HG03103 (cell line): ENCODE results near the gene XIAP.
"Not testable (repeated sequence)": the region's sequence is repeated elsewhere in the genome, so short reads cannot be mapped to it uniquely, and the experiment has no call there.

Experiments
- ATAC-seq: cut with Tn5 transposase; IDR thresholded peaks from one replicate; pipeline ENCODE4 v1.9.1; 2021; ENCODE audit warnings: low read depth; ENCODE audit not compliant: unreplicated experiment

Gene XIAP

GRCh38 chrX:123873956-123874355 lies 14.1 kb downstream of the XIAP start:
- no peak for ATAC-seq

DNA sequence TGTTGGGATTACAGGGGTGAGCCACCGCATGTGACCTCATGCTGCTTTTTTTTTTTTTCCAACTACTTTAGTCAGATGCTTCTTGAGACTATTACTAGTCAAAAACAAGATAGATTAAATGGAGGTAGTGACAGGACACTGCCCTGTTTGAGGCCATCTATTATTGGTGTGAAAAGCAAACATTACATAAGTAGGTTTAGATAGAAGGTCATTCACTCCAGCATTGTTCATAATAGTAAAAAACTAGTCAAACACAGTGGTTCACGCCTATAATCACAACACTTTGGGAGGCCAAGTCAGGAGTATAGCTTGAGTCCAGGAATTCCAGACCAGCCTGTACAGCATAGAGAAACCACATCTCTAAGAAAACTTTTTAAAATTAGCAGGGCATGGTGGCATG lies 16.3 kb downstream of the XIAP start:
- no peak for ATAC-seq

DNA sequence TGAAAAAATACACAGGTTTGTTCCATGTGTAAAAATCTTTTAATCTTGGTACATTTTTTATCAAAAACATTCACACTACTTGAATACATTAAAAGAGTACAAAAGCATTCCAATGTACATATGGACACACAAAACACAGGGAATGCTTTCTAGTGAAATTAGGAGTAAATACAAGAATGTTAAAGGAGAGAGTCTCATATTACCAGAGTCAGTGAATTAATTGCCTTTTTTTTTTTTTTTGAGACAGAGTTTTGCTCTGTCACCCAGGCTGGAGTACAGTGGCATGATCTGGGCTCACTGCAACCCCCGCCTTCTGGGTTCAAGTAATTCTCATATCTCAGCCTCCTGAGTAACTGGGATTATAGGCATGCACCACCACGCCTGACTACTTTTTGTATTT lies 17.0 kb downstream of the XIAP start:
- ATAC-seq: no peak

DNA sequence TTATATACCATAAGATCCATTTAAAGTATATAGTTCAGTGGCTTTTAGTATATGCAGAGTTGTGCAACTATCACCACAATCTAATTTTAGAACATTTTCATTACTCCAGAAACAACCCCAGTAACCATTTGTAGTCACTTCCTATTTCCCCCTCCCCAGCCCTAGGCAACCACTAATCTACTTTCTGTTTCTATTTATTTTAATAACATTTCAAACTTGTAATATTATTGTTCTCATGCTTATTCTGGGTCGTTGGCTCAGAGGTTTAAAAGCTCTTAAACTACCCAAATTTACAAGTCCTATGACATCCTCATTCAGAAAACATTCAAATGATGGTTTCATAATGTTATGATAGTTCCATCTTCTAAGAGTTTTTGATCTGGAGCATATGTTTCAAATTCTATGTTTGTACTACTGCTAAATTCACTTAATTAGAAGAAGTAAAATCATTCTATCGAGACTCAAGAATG lies 18.4 kb downstream of the XIAP start:
- peak; percentile 80 for ATAC-seq

DNA sequence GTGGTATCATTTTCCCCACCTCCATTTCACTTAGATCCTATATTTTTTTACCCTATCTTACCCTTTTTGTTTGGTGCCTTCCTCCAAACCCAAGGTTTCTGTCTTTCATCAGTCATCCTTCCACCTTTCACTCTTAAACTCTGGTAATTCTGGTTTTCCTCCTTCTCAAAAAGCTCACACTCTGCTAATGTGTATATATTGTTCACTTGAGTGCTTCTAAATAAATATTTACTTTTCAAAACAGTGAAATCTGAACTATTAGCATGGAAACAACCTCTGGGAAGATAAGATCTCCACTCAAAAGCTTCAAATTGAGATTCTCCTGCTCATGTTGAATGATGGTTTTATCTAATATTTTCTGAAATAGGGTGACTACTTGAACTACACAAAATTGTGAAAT lies 21.5 kb downstream of the XIAP start:
- ATAC-seq: no peak

DNA sequence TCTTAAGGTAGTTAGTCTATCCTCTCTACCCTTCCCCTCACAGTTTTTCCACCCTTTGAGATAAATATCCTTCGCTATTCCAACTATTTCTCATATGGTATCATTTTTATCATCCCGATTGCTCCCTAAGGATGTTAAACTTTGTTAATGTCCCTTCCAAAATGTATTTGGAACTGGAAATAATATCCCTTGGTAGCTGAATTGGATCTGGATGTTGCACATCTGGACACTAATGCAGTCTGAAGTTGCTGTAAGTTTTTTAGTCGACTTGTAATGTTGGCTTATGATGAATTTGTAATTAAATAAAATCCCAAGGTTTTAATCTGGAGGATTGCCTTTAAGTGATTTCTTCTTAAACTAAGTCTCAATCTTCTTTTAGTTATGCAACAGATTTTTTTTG lies 22.5 kb downstream of the XIAP start:
- ATAC-seq: no peak

DNA sequence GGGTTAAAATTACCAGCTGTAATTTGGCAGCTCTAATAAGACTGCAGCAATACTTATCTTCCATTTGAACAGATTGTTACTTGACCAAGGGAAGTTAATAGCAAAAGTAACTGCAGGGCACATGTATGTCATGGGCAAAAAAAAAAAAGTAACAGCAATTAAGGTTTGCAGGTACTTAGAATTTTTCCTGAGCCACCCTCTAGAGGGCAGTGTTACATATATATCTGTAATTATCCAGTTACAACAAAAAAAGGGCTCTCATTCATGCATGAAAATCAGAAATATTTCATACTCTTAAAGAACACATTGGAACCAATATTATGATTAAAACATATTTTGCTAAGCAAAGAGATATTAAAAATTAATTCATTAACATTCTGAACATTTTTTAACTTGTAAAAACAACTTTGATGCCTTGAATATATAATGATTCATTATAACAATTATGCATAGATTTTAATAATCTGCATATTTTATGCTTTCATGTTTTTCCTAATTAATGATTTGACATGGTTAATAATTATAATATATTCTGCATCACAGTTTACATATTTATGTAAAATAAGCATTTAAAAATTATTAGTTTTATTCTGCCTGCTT lies 25.1 kb downstream of the XIAP start:
- ATAC-seq: no peak

DNA sequence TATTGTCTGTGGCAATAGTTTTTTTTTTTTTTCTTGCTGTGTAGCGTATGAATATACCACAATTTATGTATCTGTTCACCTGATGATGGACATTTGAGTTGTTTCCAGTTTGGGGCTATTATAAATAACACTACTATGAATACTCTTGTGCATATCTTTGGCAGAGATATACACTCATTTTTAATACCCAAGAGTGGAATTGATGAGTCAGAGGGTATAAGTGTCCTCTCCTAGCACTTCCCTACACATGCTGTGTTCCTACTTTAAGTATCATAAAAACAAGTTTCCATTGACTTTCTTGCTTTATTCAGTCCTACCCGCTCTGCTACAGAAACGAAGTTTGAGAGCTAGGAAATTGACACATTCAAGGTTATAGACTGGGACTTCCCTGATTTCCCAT lies 39.8 kb downstream of the XIAP start:
- no peak for ATAC-seq

DNA sequence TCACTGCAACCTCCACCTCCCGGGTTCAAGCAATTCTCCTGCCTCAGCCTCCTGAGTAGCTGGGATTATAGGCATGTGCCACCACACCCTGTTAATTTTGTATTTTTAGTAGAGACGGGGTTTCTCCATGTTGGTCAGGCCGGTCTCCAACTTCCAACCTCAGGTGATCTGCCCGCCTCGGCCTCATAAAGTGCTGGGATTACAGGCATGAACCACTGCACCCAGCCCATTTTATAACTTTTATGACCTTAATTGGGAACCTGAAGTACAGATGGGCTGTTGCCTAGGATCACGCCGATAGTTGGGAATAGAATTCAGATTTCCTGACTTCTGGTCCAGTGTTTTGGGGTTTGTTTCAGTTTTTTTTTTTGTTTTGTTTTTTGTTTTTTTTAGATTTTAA lies 43.4 kb downstream of the XIAP start:
- ATAC-seq: not testable (repeated sequence)

DNA sequence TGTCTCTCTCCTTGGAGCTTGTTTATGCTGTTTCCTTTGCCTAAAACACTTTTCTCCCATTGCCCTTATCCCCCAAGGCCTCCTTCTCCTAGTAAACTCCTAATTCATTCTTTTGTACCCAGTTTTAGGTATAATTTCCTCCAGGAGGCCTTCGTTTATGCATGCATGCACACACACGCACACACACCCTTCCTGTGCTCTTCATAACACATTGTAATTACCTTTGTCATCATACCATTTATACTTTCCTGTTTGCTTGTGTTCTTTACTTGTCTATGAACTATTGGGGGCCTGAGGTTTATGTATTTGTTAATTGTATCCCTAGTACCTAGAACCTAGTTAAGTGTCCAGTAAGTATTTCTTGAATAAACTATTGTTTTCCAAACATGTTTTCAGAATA lies 45.5 kb downstream of the XIAP start:
- no peak for ATAC-seq

- ATAC-seq: no peak
These were observed 46.9 kb downstream of the XIAP start for GRCh38 chrX:123906557-123907316.

- ATAC-seq: no peak
These were observed 49.7 kb downstream of the XIAP start for GRCh38 chrX:123909523-123909922.

- ATAC-seq: no peak
These were observed 57.2 kb downstream of the XIAP start for GRCh38 chrX:123917069-123917468.

DNA sequence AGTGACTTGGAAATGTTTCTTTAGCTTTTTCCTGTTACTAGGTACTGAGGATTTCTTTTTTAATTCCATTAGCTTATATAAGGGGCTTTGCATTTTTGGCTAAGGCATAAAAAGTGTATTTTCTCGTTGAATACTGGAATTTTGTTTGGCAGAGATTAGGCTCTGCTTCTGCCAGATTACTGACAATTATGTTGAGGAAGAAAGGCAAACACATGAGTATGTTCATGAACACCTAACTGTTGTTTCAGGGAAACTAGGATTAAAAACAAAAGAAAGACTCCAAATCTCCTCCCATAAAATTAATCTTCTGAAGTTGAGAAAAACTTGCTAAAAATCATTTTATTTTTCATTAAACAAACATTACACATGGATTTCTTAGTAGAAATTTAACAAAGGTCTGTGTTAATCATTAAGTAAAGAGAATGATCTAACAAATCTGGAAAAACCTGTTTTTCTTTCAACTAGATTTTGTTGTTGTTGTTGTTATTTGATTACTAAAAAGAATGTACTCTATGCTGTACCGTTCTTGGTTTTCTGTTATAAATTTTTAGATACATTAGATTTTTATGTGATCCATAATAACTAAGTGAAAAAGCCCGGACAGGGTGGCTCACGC lies 58.4 kb downstream of the XIAP start:
- ATAC-seq: no peak

GRCh38 chrX:123920105-123920785 lies 60.4 kb downstream of the XIAP start:
- ATAC-seq: no peak

DNA sequence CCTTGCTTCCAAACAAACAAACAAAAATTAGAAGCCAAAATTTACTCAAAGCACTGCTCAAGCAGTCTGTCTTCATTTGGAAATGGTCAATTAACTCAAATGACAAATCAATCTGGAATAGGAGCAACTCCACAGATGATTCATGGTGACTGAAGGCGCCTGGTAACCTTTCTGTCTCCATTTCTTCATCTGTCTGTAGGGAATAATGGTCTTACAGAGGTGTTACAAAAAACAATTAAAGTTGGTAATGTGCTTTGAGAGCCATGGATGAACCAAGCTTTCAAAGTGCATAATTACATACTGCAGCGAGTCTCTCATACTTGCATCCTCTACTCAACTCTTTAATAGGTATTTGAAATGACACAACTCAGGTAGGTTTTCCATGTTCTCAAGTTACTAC lies 63.4 kb downstream of the XIAP start:
- ATAC-seq: no peak

- ATAC-seq: no peak
These were observed 64.3 kb downstream of the XIAP start for GRCh38 chrX:123924186-123924585.

DNA sequence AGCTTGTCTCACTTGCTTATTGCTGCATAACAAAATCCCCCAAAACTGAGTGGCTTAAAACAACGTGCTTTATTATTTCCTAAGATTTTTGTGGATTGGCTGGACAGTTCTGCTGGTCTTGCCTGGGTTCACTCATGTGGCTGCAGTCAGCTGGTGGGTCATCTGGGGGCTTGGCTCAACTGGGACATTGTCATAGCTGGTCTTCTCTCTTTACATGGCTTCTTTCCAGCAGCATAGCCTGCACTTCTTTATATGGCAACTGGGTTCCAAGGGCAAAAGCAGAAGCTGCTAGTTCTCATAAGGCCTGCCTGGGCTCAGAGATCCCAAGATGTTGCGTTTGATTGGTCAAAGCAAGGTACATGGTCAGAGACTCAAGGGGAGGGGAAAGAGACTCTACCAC lies 68.0 kb downstream of the XIAP start:
- no peak for ATAC-seq

- ATAC-seq: not testable (repeated sequence)
These were observed 72.2 kb downstream of the XIAP start for GRCh38 chrX:123932055-123932454.

DNA sequence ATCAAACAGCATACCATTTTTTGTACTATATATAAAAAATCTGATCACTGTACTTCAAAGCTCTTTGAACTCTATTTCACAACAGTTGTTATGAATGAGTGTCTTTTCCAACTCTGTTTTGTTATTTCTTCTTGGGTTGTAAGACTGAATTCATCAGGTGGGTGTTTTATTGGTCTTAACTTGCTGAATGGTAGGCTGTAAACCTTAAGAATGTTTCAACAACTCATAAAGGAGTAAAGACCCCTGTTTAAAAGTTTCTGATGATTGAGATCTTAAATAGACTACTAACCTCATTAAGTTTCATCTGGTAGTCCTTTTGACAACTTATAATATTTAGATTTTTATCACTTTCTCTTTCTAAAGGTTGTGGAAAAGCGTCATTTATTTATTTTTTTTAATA lies 83.2 kb downstream of the XIAP start:
- ATAC-seq: no peak

- no peak for ATAC-seq
These were observed 83.6 kb downstream of the XIAP start for GRCh38 chrX:123943488-123943887.
